NAMALWA (cell line): ENCODE results near the gene CLEC19A.
A peak's percentile ranks its signal among the peaks of the same experiment; 100 is the strongest.

Experiments
- DNase-seq: peaks from one replicate; pipeline ENCODE4 v3.0.0-alpha.2; 2015; ENCODE audit warnings: low spot score

The CLEC19A gene

GRCh38 chr16:19328364-19328763, 42.8 kb downstream of the CLEC19A start:
- DNase-seq = no peak

- no peak for DNase-seq
These were observed 44.4 kb downstream of the CLEC19A start for GRCh38 chr16:19329932-19330331.

- DNase-seq = no peak
These were observed 45.4 kb downstream of the CLEC19A start for GRCh38 chr16:19330841-19331397.

- DNase-seq = no peak
These were observed 46.3 kb downstream of the CLEC19A start for GRCh38 chr16:19331794-19332193.

- peak; percentile 36 for DNase-seq
These were observed 52.8 kb downstream of the CLEC19A start for GRCh38 chr16:19338335-19338734.

GRCh38 chr16:19344224-19344801, 58.8 kb downstream of the CLEC19A start:
- no peak for DNase-seq

- no peak for DNase-seq
These were observed 59.4 kb downstream of the CLEC19A start for GRCh38 chr16:19344980-19345379.

- no peak for DNase-seq
These were observed 60.9 kb downstream of the CLEC19A start for GRCh38 chr16:19346335-19346922.

- DNase-seq = no peak
These were observed 62.6 kb downstream of the CLEC19A start for GRCh38 chr16:19348125-19348524.

GRCh38 chr16:19348578-19349315, 63.2 kb downstream of the CLEC19A start:
- no peak for DNase-seq

GRCh38 chr16:19354371-19354770, 68.8 kb downstream of the CLEC19A start:
- no peak for DNase-seq

GRCh38 chr16:19356024-19356952, 70.8 kb downstream of the CLEC19A start:
- DNase-seq = peak; percentile 16

GRCh38 chr16:19359556-19359955, 74.0 kb downstream of the CLEC19A start:
- DNase-seq = no peak
